Kidney (tissue), 14 donors: ENCODE measurements around the gene ALDH3A2. TPM values are rescaled to one million over a fixed set of nuclear protein-coding genes. Genes with fewer than 3 reads are reported as not detected.

Experiments
- DNase-seq, 5 donors: peaks; one replicate each; pipeline ENCODE4 v3.0.0-alpha.2; 2013 to 2020
- FAIRE-seq: peaks from 2 replicates; lab custom pipeline; 2012; peaks lifted over from hg19 to GRCh38; lab: Jason Lieb, UNC
- H3K27ac ChIP-seq, 2 donors: one replicate each; pipeline ENCODE4 v1.7.0; 2013; ENCODE audit warnings: low read depth in 2 of 2, low read length in 2 of 2, inconsistent platforms in 1 of 2
- H3K27me3 ChIP-seq: one replicate; pipeline ENCODE4 v1.7.1; 2013; ENCODE audit warnings: low read length, inconsistent platforms; ENCODE audit not compliant: control insufficient read depth, insufficient read depth
- H3K36me3 ChIP-seq, 3 donors: one replicate each; pipeline versions ENCODE4 v1.7.0 to v1.7.1; 2013; ENCODE audit warnings: low read length in 3 of 3, control low read depth in 1 of 3, inconsistent platforms in 1 of 3; ENCODE audit not compliant: insufficient read depth in 3 of 3, control insufficient read depth in 2 of 3
- H3K4me1 ChIP-seq, 3 donors: one replicate each; pipeline versions ENCODE4 v1.7.0 to v1.7.1; 2013; ENCODE audit warnings: low read length in 3 of 3, inconsistent platforms in 1 of 3, low read depth in 1 of 3; ENCODE audit not compliant: control insufficient read depth in 2 of 3, insufficient read depth in 2 of 3
- H3K4me3 ChIP-seq, 3 donors: one replicate each; pipeline versions ENCODE4 v1.7.0 to v1.8.1; 2013; ENCODE audit warnings: low read length in 3 of 3, control low read depth in 1 of 3, inconsistent platforms in 1 of 3
- H3K9ac ChIP-seq, 3 donors: one replicate each; pipeline versions ENCODE4 v1.7.0 to v1.7.1; 2013; ENCODE audit warnings: low read length in 3 of 3, control low read depth in 1 of 3, inconsistent platforms in 1 of 3
- H3K9me3 ChIP-seq, 3 donors: one replicate each; pipeline versions ENCODE4 v1.7.0 to v1.7.1; 2013; ENCODE audit warnings: low read length in 3 of 3, control low read depth in 1 of 3, inconsistent platforms in 1 of 3; ENCODE audit not compliant: control insufficient read depth in 2 of 3, insufficient read depth in 1 of 3
- CTCF ChIP-seq: IDR thresholded peaks from 3 replicates; pipeline ENCODE4 v1.5.1; 2012; ENCODE audit warnings: mild to moderate bottlenecking, moderate library complexity, borderline replicate concordance; ENCODE audit not compliant: insufficient read depth; ENCODE audit errors: extremely low read depth
- intact Hi-C: fragments of 100-400 bp; cut with DNase I; formaldehyde crosslinking; loops from one replicate; pipeline ENCODE4 v1.11.1; 2022
- polyA plus RNA-seq: library from polyadenylated mRNA; stranded (reverse); fragments of 350-450 nt; fragmentation: Illumina TruSeq; extraction: RNeasy Lipid Tissue Mini Kit (QIAGEN cat#74804); gene quantifications from one replicate; pipeline ENCODE4 v1.2.3, GENCODE V29; 2014; ENCODE audit warnings: low read depth, low replicate concordance; ENCODE audit not compliant: insufficient read depth
- total RNA-seq: library from RNA; stranded (reverse); fragmentation: NEBNext Ultra II Directional; extraction: Animal tissue kit (Norgen Biotek cat#: 25700); gene quantifications from one replicate; pipeline ENCODE4 v1.2.1, GENCODE V29; 2021
- donor health status: control.
- donor health status: control.
- donor health status: control.
- donor health status: control.
- donor health status: control.
- donor health status: DM: yes; HTN: yes; CAD: no.
- donor health status: Normal renal cell carcinoma (clear cell type).

Gene ALDH3A2
- total and polyA plus RNA-seq, 2 donors from 2014 or later: 75.0 to 87.7 TPM

GRCh38 chr17:19610879-19611278 lies 37.7 kb upstream of the ALDH3A2 start:
- Histone ChIP-seq H3K4me1 (no peaks in the 10 kb centered on the region), H3K9ac (no peak overlapping the region), H3K27ac (no peak overlapping the region), H3K4me3 (no peak overlapping the region), H3K36me3 (no peaks in the 10 kb centered on the region), H3K9me3 (no peaks in the 10 kb centered on the region), H3K27me3 (no peaks in the 10 kb centered on the region)
- FAIRE-seq (no peak), DNase-seq (no peak)
- intact Hi-C loops: no loop called here
- no peak for TF ChIP-seq CTCF

- Histone ChIP-seq H3K36me3 (no peaks in the 10 kb centered on the region), H3K27ac (no peak overlapping the region), H3K9me3 (peaks cover 0 to 11% (median 5%) of the 10 kb centered on the region in 3 donors), H3K4me3 (no peak overlapping the region), H3K4me1 (no peaks in the 10 kb centered on the region), H3K27me3 (no peaks in the 10 kb centered on the region), H3K9ac (no peak overlapping the region)
- DNase-seq (peak in 1 of 5 donors; percentile 42), FAIRE-seq (no peak)
- TF ChIP-seq CTCF: no peak
- intact Hi-C loops: no loop called here
These were observed 34.6 kb upstream of the ALDH3A2 start for GRCh38 chr17:19613979-19614378.

GRCh38 chr17:19614900-19615299 lies 33.7 kb upstream of the ALDH3A2 start:
- FAIRE-seq: no peak
- Histone ChIP-seq H3K9me3 (peaks cover 0 to 20% (median 11%) of the 10 kb centered on the region in 3 donors), H3K27ac (no peak overlapping the region), H3K36me3 (no peaks in the 10 kb centered on the region), H3K4me1 (no peaks in the 10 kb centered on the region), H3K9ac (no peak overlapping the region), H3K27me3 (no peaks in the 10 kb centered on the region), H3K4me3 (no peak overlapping the region)
- DNase-seq: no peak
- no peak for TF ChIP-seq CTCF
- intact Hi-C loops: no loop called here

- DNase-seq: no peak
- Histone ChIP-seq H3K27me3 (no peaks in the 10 kb centered on the region), H3K27ac (no peak overlapping the region), H3K4me3 (no peak overlapping the region), H3K36me3 (no peaks in the 10 kb centered on the region), H3K9me3 (peaks cover 0 to 28% (median 11%) of the 10 kb centered on the region in 3 donors), H3K4me1 (no peaks in the 10 kb centered on the region), H3K9ac (no peak overlapping the region)
- intact Hi-C loops: no loop called here
- TF ChIP-seq CTCF: no peak
- FAIRE-seq: no peak
These were observed 30.5 kb upstream of the ALDH3A2 start for GRCh38 chr17:19618015-19618414.
